NCI-H748 treated with DMSO at 0.1 percent for 48 hours (cell line): ENCODE measurements around the gene NOD2.

Experiments
- DNase-seq: peaks from one replicate; lab custom pipeline; 2025; lab: John Stamatoyannopoulos, UW

NOD2 gene

DNA sequence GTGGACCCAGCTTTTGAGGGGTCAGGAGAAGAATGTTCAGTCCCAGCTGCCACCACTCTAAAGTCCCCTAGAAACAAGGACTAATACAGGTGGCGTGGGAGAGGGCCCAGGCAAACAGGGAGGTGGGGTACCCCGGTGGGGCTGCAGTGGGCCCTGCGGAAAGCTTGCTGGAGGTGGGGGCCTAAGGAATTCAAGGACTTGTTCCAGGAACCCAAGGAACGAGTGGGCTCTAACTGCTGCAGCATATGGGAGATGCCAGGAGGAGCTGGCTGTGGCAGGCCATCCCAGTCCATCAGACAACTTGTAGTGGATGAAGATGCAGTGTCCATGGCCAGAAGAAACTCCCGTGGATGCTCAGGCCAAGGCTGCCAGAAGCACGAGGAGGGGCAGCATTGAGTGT lies 22.9 kb upstream of the NOD2 start:
- DNase-seq: no peak

GRCh38 chr16:50671644-50672260 lies 21.7 kb upstream of the NOD2 start:
- no peak for DNase-seq

DNA sequence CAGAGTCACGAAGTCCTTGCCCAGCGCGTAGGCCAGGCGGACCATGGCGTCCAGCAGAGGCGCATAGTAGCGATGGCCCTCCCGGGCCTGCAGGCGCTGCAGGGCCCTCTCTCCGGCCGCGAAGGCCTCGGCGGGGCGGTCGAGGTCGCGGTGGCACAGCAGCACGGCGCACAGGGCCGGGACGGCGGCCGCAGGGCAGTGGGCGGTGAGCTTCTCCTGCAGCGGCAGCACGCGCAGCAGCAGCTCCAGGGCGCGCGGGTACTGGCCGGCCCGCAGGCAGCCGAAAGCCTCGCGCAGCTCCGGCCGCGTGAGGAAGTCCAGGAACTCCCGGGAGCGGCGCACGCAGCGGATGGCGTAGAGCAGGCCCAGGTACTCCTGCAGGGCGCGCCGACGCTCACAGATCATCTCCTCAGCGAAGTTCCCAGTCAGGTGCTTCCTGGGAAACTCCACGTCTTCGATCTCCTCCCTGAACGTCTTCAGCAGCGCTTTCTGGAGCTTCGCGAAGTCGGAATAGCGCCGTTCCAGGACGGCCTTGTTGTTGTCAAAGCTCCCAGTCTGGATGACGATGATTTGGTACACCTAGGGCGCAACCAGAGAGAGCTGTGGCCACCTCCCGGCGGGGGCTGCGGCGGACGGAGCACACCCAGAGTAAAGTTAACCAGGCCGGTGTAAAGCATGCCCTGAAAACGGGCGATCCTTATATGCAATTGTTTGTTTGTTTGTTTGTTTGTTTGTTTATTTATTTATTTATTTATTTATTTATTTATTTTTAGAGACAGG lies 19.7 kb upstream of the NOD2 start:
- DNase-seq: no peak

GRCh38 chr16:50674831-50675230 lies 18.6 kb upstream of the NOD2 start:
- DNase-seq: no peak

DNA sequence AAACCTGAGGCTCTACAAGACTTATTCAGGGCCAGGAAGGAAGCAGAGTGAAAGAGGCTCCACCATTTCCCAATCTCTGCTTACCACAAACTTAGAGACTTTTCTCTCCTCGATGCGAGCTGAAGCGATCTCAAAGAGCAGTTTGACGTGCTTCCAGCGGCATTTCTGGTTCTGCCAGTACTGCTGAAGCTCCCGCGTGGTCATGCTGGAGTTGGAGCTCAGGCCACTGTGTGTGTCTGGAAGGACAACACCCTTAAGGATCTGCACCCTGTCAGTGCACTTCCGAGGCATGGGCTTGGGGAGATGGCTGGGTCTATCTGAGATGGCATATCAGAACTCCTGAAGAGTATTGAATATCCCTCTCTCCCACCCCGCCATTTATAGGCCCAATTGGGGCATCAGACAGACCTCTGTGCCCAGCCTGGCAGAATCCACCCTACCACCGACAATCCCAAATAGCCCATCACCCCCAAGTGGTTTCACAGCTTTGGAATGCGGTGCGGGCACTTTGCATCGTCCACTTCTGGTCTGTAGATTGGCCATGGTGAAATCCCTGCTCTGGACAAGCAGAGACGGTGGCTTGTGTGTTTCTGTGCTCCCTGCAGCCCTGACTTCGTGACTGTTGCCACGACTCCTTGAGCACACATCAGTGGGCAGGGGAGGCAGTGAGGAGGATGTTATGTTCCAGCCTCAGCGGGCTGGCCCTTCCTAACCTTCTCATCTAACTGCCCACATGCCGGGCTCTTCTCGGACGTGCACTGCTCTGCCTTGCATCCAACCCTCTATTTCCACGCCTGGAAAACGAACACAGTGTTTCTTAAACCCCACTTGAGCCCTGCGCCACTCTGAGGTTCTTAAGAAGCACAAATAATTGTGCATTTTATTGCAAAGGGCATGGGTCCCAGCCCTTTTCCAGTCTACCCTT lies 17.5 kb upstream of the NOD2 start:
- DNase-seq: no peak

DNA sequence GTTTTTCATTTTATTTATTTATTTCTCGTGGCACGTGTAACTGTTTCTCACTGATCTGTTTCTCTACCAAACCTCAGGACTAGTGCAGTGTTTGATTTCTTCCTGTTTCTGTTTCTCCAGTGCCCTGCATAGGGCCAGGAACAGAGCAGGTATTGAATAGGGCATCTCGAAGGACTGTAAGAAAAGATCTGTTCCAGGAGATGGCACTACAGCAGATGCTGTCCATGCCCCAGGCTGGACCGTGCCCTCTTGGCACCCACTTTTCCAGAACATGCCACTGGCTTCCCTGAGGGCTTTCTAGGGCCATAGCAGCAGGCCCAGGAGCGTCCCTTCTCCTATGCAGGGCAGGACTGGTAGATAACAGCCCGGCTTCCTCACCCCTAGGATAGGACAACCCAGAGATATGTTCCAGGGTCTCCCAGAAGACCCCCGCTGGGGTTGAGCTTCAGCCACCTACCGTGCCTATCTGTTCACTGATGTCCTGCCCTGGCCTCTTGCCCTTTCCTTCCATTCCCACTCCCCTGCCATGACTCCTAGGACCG lies 16.7 kb upstream of the NOD2 start:
- no peak for DNase-seq

DNA sequence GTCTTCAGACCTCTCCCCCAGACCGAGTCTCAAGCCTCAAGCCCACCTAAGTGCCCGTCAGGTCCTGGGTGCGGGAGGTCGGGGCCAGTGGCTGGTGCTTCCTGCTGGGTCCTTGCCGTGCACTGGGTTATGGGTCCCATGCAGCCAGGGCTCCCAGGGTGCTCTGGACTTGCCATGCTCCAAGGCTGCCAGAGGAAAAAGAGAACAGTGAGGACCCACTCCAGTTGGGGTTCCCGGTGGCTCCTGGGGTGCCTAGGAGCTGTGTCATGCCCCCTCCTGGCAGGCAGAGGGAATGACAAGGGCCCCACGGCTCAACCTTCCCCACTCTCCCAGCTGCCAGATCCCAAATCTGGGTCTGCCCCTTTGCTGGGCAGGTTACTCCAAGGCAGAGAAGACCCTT lies 16.1 kb upstream of the NOD2 start:
- no peak for DNase-seq

DNA sequence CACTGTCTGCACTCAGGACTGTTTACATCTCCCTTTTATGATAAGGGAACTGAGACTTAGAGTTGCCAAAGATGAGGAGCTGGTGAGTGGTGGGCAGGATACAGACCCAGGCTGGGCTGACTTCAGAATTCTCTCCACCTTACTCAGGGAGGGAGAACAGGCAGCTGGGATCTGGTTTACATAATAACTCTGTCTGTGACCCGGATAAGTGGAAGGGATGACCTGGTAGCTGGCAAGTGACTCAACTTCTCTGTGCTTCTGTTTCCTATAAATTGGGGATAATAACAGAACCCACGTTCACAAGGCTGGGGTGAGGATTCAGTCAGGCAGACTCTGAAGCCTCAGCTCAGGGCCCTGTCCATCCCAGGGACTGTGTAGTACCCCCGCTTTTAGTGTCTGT lies 14.9 kb upstream of the NOD2 start:
- DNase-seq: no peak

DNA sequence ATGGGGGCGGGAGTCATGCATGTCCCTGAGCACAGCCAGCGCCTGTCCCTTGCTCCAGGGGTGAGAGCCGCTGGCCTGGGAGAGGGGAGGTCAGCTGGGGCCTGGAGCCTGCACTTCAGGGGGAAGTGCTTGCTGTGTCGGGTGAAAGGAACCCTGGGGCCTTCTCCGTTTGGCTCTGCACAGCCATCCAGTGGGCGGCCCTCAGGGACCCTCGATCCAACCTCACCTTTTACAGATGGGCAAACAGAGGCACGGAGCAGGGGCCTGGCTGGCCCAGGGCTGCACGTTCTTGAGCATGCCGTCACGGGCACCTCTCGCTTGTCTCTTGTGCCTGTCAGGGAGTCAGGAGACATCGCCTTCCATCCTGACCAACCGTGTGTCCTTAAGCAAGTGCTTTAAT lies 14.1 kb upstream of the NOD2 start:
- DNase-seq: no peak

GRCh38 chr16:50679676-50680555 lies 13.5 kb upstream of the NOD2 start:
- DNase-seq: no peak

- DNase-seq: no peak
These were observed 12.9 kb upstream of the NOD2 start for GRCh38 chr16:50680556-50680893.

GRCh38 chr16:50681021-50681885 lies 12.2 kb upstream of the NOD2 start, which contains the start of gene SNX20:
Gene SNX20 (minus strand): TSS chr16:50681312. CDS start chr16:50677526, 3,786 bp downstream.
- no peak for DNase-seq

DNA sequence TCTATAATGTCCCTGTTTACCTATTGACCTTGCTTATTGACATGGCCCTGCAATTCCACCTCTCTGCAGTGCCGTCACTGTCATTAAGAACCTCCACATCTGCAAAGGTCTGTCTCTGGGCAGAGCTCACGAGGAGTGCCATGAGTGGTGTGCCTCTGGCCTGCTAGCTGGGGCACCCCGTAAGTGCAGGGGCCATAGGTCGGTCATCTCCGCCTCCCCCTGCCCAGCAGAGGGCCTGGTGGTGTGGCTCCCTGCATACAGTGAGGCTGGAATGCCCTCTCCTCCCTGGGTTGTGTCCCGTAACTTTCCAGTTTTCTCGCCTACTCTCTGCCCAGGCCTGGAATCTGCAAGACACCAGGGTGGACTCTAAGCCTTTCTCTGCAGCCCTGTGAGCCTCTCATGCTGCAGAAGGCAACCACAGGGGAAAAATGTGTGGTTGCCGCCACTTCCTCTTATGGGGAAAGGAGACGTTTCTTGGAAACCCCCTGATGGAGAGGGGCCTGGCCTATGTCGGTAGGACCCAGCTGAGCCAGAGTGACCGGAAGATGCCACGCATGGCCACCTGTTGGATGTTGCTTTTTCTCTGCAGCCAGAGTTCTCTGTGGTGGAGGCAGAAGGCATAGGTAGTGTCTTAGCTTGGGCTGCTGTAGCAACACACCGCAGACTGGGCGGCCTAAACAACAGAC lies 9.6 kb upstream of the NOD2 start:
- no peak for DNase-seq

GRCh38 chr16:50684823-50685461 lies 8.5 kb upstream of the NOD2 start:
- DNase-seq: no peak

DNA sequence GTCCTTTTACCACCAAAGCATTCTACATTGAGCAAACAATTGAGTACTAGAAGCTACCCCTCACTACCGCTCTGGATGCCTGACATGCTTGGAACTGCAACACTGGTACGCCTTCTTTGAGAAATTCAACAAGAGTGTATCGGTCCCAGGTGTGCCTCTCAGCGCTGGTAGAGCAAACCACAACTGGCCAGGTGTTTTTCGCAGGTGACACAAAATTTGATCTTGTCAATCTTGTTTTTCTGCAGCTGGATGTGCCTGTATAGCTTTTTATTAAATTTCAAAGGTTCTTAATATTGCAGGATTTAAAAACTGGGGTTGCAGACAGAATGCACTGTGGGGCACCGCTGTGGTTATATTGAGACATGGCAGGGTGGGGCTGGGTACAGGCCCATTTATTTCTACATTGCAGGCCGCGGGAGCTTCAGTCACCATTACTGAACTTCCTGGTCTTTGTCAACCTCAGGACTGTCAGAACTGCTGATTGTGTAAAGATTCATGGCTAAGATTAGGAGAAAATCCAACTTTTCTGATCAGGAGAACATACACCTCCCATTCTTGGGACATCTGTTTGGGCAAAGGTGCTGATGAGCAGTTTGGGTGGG lies 7.8 kb upstream of the NOD2 start:
- no peak for DNase-seq

DNA sequence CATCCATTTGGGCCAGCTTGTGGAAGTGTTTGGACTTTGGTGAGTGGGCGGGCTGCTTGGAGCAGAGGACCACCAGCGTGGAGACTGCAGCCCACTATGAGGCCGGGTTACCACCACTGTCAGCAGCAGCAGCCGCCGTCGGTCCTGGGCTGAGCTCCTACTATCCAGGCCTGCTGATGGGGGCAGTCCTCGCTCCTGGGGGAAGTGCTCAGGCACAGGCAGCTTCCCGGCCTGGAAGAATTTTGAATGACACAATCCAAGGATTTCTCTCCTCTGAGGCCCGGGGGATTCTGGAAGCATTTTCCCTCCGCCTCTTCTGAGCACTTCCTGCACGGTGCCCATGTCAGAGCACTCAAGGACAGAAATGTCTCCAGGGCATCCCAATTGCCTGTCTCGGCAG lies 5.3 kb upstream of the NOD2 start:
- DNase-seq: no peak

GRCh38 chr16:50688867-50689266 lies 4.5 kb upstream of the NOD2 start:
- no peak for DNase-seq

GRCh38 chr16:50690177-50690576 lies 3.2 kb upstream of the NOD2 start:
- DNase-seq: no peak

GRCh38 chr16:50692644-50692998 lies 785 bp upstream of the NOD2 start:
- no peak for DNase-seq
